ENCODE measurements around the gene TFDP1. TPM values are rescaled to one million over a fixed set of nuclear protein-coding genes. Genes with fewer than 3 reads are reported as not detected.

TFDP1 gene
- total and polyA plus RNA-seq, 2 donors (not counting 1 experiment from before 2014, with no cell fraction given): 44.8 to 115 TPM

Other genes with a start within 250 kb of the TFDP1 start
- gene GRTP1, start 220.6 kb upstream of the TFDP1 start, total RNA-seq: 2.3 and 4.8 TPM in 2 replicates
- gene GRTP1, start 220.6 kb upstream of the TFDP1 start, polyA plus RNA-seq: 0.35 and 1.4 TPM in 2 replicates
- 1.5 TPM in 2 replicates for gene ADPRHL1, start 131.3 kb upstream of the TFDP1 start, total RNA-seq
- gene ADPRHL1, start 131.3 kb upstream of the TFDP1 start, polyA plus RNA-seq: 0.59 and 0.62 TPM in 2 replicates
- gene DCUN1D2, start 94.0 kb upstream of the TFDP1 start, total RNA-seq: 8.0 and 11.6 TPM in 2 replicates
- gene DCUN1D2, start 94.0 kb upstream of the TFDP1 start, polyA plus RNA-seq: 6.7 and 10.7 TPM in 2 replicates
- not detected in 2 replicates for gene ATP4B, start 73.4 kb downstream of the TFDP1 start, total RNA-seq
- gene ATP4B, start 73.4 kb downstream of the TFDP1 start, polyA plus RNA-seq: not detected in 2 replicates
- 0.17 TPM in 1 of 2 replicates, not detected in the other for gene GRK1, start 82.5 kb downstream of the TFDP1 start, total RNA-seq
- not detected in 2 replicates for gene GRK1, start 82.5 kb downstream of the TFDP1 start, polyA plus RNA-seq
- 0.26 and 10.4 TPM in 2 replicates for gene TMEM255B, start 174.5 kb downstream of the TFDP1 start, total RNA-seq
- 2.4 and 4.7 TPM in 2 replicates for gene TMEM255B, start 174.5 kb downstream of the TFDP1 start, polyA plus RNA-seq

Measured in fibroblast of lung (primary cell).